Smooth muscle cell (in vitro differentiated cells): Measurements from ENCODE around the gene KRTAP24-1. TPM values are rescaled to one million over a fixed set of nuclear protein-coding genes. Genes with fewer than 3 reads are reported as not detected.

ENCODE experiments used
- DNase-seq: peaks from one replicate; lab custom pipeline; 2025; ENCODE audit not compliant: unreplicated experiment; lab: John Stamatoyannopoulos, UW
- H2AFZ ChIP-seq: fragments of 200-600 bp; sonication (generic); 2 replicates; pipeline ENCODE4 v1.6.0; 2016; ENCODE audit warnings: antibody characterized with exemption, low read depth, mild to moderate bottlenecking
- H3F3A ChIP-seq: fragments of 200-600 bp; sonication (generic); 2 replicates; pipeline ENCODE4 v1.6.0; 2017; ENCODE audit warnings: antibody characterized with exemption, low read depth
- H3K27ac ChIP-seq: fragments of 200-600 bp; sonication (generic); 2 replicates; pipeline ENCODE4 v1.5.1; 2016; ENCODE audit warnings: low read depth, mild to moderate bottlenecking
- H3K27me3 ChIP-seq: fragments of 200-600 bp; sonication (generic); 2 replicates; pipeline ENCODE4 v1.6.1; 2016; ENCODE audit warnings: low read depth, mild to moderate bottlenecking
- H3K36me3 ChIP-seq: fragments of 200-600 bp; sonication (generic); 2 replicates; pipeline ENCODE4 v1.5.1; 2016; ENCODE audit warnings: low read depth
- H3K4me1 ChIP-seq: fragments of 200-600 bp; sonication (generic); 2 replicates; pipeline ENCODE4 v1.5.1; 2016; ENCODE audit warnings: low read depth
- H3K4me2 ChIP-seq: fragments of 200-600 bp; sonication (generic); 2 replicates; pipeline ENCODE4 v1.6.0; 2016; ENCODE audit warnings: mild to moderate bottlenecking
- H3K4me3 ChIP-seq: fragments of 200-600 bp; sonication (generic); 2 replicates; pipeline ENCODE4 v1.5.1; 2016; ENCODE audit warnings: mild to moderate bottlenecking
- H3K79me2 ChIP-seq: fragments of 200-600 bp; sonication (generic); 2 replicates; pipeline ENCODE4 v1.6.0; 2016; ENCODE audit warnings: low read depth, mild to moderate bottlenecking
- H3K9ac ChIP-seq: fragments of 200-600 bp; sonication (generic); 2 replicates; pipeline ENCODE4 v1.6.0; 2016; ENCODE audit warnings: low read depth
- H3K9me3 ChIP-seq: fragments of 200-600 bp; sonication (generic); replicated peaks from 2 replicates; pipeline ENCODE4 v1.5.1; 2016; ENCODE audit warnings: low read depth
- H4K20me1 ChIP-seq: fragments of 200-600 bp; sonication (generic); 2 replicates; pipeline ENCODE4 v1.6.0; 2016; ENCODE audit warnings: low read depth
- CTCF ChIP-seq: fragments of 200-600 bp; sonication (generic); IDR thresholded peaks from 2 replicates; pipeline ENCODE4 v1.5.1; 2017; ENCODE audit warnings: borderline replicate concordance, mild to moderate bottlenecking, antibody characterized with exemption; ENCODE audit not compliant: insufficient read depth, poor library complexity, severe bottlenecking
- WGBS: methylation state at CpG from one replicate; pipeline ENCODE4 v1.1.7; 2016; ENCODE audit warnings: low lambda C conversion rate; 5-methylcytosine and 5-hydroxymethylcytosine counted together
- polyA plus RNA-seq: library from polyadenylated mRNA; unstranded; fragments of >200 nt; fragmentation: Nextera tagmentation; extraction: Ambion mirVana; gene quantifications from 2 replicates; pipeline ENCODE4 v1.2.1, GENCODE V29; 2016
- total RNA-seq: library from RNA; depleted of rRNA; stranded (reverse); fragments of >200 nt; gene quantifications from 2 replicates; pipeline ENCODE4 v1.2.3, GENCODE V29; 2014

Gene KRTAP24-1
- total and polyA plus RNA-seq, 2 experiments from 2014 or later = not detected

DNA sequence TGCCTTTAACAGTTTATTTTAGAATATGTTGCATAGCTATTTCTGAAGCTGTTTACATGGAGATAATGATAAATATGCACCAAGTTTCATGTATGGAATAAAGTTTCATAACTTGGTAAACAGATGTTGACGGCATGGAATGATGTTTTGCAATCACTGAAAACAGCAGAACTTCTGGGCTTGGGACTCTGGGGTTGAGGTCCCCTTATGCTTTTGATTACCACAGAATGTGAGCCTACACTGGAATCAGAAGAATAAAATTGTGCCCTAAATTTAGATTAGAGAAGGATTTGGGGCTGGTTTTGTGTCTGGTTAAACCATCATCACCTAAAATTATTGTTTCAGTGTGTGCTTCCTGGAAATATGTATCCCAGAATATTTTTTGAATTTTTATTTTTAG lies 11.1 kb downstream of the KRTAP24-1 start:
- no peak for DNase-seq
- Histone ChIP-seq H3K79me2 (no peaks in the 10 kb centered on the region), H3K27ac (no peak overlapping the region), H3F3A (no peaks in the 10 kb centered on the region), H2AFZ (no peak overlapping the region), H4K20me1 (no peaks in the 10 kb centered on the region), H3K36me3 (no peaks in the 10 kb centered on the region), H3K27me3 (no peaks in the 10 kb centered on the region), H3K4me3 (no peak overlapping the region), H3K4me1 (no peaks in the 10 kb centered on the region), H3K9ac (no peak overlapping the region), H3K4me2 (no peak overlapping the region), H3K9me3 (no peaks in the 10 kb centered on the region)
- no peak for TF ChIP-seq CTCF
- 68% methylated on average over 1 of the region's 1 CpG for WGBS

- no peak overlapping the region for H2AFZ ChIP-seq
- no peak for DNase-seq
- 54% methylated on average over 5 of the region's 5 CpGs for WGBS
- H3K9me3 ChIP-seq = no peaks in the 10 kb centered on the region
- H4K20me1 ChIP-seq = no peaks in the 10 kb centered on the region
- no peaks in the 10 kb centered on the region for H3K79me2 ChIP-seq
- H3K27ac ChIP-seq = no peak overlapping the region
- no peak for TF ChIP-seq CTCF
- H3K9ac ChIP-seq = no peak overlapping the region
- H3K36me3 ChIP-seq = no peaks in the 10 kb centered on the region
- H3K4me3 ChIP-seq = no peak overlapping the region
- H3F3A ChIP-seq = no peaks in the 10 kb centered on the region
- H3K27me3 ChIP-seq = no peaks in the 10 kb centered on the region
- no peaks in the 10 kb centered on the region for H3K4me1 ChIP-seq
- H3K4me2 ChIP-seq = no peak overlapping the region
Observed at GRCh38 chr21:30271156-30271555, 11.6 kb downstream of the KRTAP24-1 start.

GRCh38 chr21:30269803-30270530 lies 12.8 kb downstream of the KRTAP24-1 start:
- H3K36me3 ChIP-seq = no peaks in the 10 kb centered on the region
- no peak overlapping the region for H3K4me3 ChIP-seq
- WGBS = 73% methylated on average over 3 of the region's 3 CpGs
- H2AFZ ChIP-seq = no peak overlapping the region
- H3K9me3 ChIP-seq = no peaks in the 10 kb centered on the region
- H3K4me2 ChIP-seq = no peak overlapping the region
- no peaks in the 10 kb centered on the region for H3K27me3 ChIP-seq
- no peaks in the 10 kb centered on the region for H4K20me1 ChIP-seq
- no peak overlapping the region for H3K27ac ChIP-seq
- H3F3A ChIP-seq = no peaks in the 10 kb centered on the region
- no peak for TF ChIP-seq CTCF
- no peak for DNase-seq
- no peaks in the 10 kb centered on the region for H3K79me2 ChIP-seq
- H3K4me1 ChIP-seq = no peaks in the 10 kb centered on the region
- no peak overlapping the region for H3K9ac ChIP-seq
